ENCODE measurements around the gene GNG13. TPM values are rescaled to one million over a fixed set of nuclear protein-coding genes. Genes with fewer than 3 reads are reported as not detected.

GNG13 gene
- total RNA-seq, 4 donors from 2014 or later = not detected

DNA sequence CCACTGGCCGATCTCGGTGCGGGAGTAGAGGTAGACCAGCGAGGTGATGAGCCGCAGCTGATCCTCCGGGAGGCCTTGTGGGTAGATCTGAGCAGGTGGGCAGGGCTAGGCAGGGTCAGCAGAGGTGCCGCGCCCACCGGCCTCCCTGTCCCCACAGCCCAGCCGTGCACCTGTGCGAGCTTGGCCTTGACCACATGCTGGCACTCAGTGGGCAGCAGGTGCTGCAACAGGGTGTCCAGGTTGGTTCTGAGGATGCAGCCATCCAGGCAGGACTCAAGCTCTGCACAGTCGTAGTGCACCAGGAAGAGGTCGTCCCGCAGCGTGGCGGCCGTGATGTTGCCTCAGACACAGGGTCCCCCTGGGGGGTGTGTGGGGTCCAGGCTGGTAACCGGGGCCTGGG, 27.6 kb downstream of the GNG13 start:
- Histone ChIP-seq H3K9me3 (no peaks in the 10 kb centered on the region), H3K4me1 (no peaks in the 10 kb centered on the region), H3K27ac (no peak overlapping the region), H3K27me3 (peaks cover 0 to 54% of the 10 kb centered on the region in 2 donors), H3K36me3 (no peaks in the 10 kb centered on the region), H3K4me3 (no peak overlapping the region)
- 87 to 88% methylated on average over 18 of the region's 18 CpGs for WGBS, 2 donors
- no peak for TF ChIP-seq EP300 (IDR thresholded peaks at IDR 0.05)
- no peak for TF ChIP-seq POLR2A (IDR thresholded peaks at IDR 0.05)
- TF ChIP-seq, protein P1, sequence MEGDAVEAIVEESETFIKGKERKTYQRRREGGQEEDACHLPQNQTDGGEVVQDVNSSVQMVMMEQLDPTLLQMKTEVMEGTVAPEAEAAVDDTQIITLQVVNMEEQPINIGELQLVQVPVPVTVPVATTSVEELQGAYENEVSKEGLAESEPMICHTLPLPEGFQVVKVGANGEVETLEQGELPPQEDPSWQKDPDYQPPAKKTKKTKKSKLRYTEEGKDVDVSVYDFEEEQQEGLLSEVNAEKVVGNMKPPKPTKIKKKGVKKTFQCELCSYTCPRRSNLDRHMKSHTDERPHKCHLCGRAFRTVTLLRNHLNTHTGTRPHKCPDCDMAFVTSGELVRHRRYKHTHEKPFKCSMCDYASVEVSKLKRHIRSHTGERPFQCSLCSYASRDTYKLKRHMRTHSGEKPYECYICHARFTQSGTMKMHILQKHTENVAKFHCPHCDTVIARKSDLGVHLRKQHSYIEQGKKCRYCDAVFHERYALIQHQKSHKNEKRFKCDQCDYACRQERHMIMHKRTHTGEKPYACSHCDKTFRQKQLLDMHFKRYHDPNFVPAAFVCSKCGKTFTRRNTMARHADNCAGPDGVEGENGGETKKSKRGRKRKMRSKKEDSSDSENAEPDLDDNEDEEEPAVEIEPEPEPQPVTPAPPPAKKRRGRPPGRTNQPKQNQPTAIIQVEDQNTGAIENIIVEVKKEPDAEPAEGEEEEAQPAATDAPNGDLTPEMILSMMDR (IDR thresholded peaks at IDR 0.05) = no peak
- no peak for DNase-seq (ENCODE audit: low spot score in 2 of 2)

DNA sequence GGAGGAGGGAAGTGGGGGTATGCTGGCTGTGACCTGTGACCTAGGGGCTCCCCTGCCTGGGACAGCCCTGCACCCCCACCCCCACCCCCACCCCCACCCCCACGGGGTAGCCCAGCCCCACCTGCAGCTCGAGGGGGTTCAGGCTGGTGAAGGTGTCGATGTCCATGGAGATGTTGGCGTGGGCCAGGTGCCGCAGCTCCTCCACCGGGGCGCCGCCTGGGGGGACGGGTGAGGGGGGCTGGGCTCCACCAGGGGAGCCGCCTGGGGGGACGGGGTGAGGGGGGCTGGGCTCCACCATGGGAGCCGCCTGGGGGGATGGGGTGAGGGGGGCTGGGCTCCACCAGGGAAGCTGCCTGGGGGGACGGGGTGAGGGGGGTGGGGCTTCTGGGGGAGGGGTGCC, 30.1 kb downstream of the GNG13 start:
- Histone ChIP-seq H3K27me3 (peaks cover 0 to 31% of the 10 kb centered on the region in 2 donors), H3K27ac (no peak overlapping the region), H3K9me3 (no peaks in the 10 kb centered on the region), H3K4me1 (no peaks in the 10 kb centered on the region), H3K4me3 (no peak overlapping the region), H3K36me3 (no peaks in the 10 kb centered on the region)
- no peak for DNase-seq (ENCODE audit: low spot score in 2 of 2)
- 90% methylated on average over 2 of the region's 13 CpGs; no CpG with 5 or more reads in 1 of the 2 donors for WGBS, 2 donors
- TF ChIP-seq EP300 (IDR thresholded peaks at IDR 0.05) (no peak), POLR2A (IDR thresholded peaks at IDR 0.05) (no peak)
- TF ChIP-seq, protein P1 (IDR thresholded peaks at IDR 0.05) = no peak

- Histone ChIP-seq H3K9me3 (no peaks in the 10 kb centered on the region), H3K27me3 (peaks cover 0 to 27% of the 10 kb centered on the region in 2 donors), H3K4me3 (no peak overlapping the region), H3K4me1 (no peaks in the 10 kb centered on the region), H3K27ac (no peak overlapping the region), H3K36me3 (no peaks in the 10 kb centered on the region)
- DNase-seq (ENCODE audit: low spot score in 2 of 2) = no peak
- TF ChIP-seq, protein P1 (IDR thresholded peaks at IDR 0.05) = no peak
- no peak for TF ChIP-seq EP300 (IDR thresholded peaks at IDR 0.05)
- no peak for TF ChIP-seq POLR2A (IDR thresholded peaks at IDR 0.05)
- 69 to 72% methylated on average over 9 to 15 of the region's 19 CpGs for whole genome bisulfite sequencing, 2 donors
Measured at GRCh38 chr16:769934-770333, 30.6 kb downstream of the GNG13 start.

DNA sequence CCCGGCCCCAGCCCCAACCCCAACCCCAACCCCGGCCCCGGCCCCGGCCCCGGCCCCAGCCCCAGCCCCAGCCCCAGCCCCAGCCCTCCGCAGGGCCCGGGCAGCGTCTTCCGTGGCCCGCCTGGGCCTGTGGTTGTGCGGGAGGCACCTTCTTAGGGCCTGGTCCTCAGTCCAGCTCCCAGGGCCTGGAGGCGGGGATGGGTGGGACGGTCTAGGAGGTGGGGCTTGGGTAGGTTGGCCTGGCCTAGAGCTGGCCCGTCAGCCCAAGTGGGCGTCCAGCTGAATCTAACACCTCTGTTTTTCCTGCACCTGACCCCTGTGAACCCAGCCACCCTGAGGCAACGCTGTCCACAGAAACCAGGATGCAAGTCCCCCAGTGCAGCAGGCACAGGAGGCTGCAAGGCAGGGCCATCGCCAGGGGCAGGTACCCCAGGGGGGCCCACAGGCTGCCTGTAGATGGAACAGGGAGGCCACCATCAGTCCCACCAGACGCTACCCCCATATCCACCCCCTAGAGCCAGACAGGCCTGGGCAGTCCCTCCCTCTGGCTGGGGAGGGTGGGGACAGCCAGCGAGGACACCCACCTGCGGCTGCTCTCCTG, 31.2 kb downstream of the GNG13 start:
- peaks cover 0 to 26% of the 10 kb centered on the region in 2 donors for H3K27me3 ChIP-seq
- WGBS, 2 donors = 76 to 77% methylated on average over 9 to 12 of the region's 20 CpGs
- TF ChIP-seq POLR2A (IDR thresholded peaks at IDR 0.05) (no peak), EP300 (IDR thresholded peaks at IDR 0.05) (no peak)
- TF ChIP-seq, protein P1 (IDR thresholded peaks at IDR 0.05) = no peak

DNA sequence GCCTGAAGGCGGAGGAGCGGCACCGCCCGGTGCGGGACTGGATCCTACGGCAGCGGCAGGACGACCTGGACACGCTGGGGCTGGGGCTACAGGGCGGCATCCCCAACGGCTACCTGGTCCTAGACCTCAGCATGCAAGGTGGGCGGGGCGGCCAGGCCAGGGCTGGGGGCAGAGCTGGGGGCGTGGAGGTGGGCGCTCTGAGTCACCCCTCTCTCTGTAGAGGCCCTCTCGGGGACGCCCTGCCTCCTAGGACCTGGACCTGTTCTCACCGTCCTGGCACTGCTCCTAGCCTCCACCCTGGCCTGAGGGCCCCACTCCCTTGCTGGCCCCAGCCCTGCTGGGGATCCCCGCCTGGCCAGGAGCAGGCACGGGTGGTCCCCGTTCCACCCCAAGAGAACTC, 32.1 kb downstream of the GNG13 start:
- DNase-seq (ENCODE audit: low spot score in 2 of 2) = no peak
- Histone ChIP-seq H3K9me3 (no peaks in the 10 kb centered on the region), H3K36me3 (no peaks in the 10 kb centered on the region), H3K4me3 (no peak overlapping the region), H3K27ac (no peak overlapping the region), H3K27me3 (peaks cover 0 to 22% of the 10 kb centered on the region in 2 donors), H3K4me1 (no peaks in the 10 kb centered on the region)
- TF ChIP-seq, protein P1 (IDR thresholded peaks at IDR 0.05) = no peak
- no peak for TF ChIP-seq POLR2A (IDR thresholded peaks at IDR 0.05)
- no peak for TF ChIP-seq EP300 (IDR thresholded peaks at IDR 0.05)
- 86% methylated on average over 8 of the region's 21 CpGs for WGBS, 2 donors

More for the DNA sequence above, 31.2 kb downstream of the GNG13 start:
- Histone ChIP-seq H3K9me3 (no peaks in the 10 kb centered on the region), H3K4me1 (no peaks in the 10 kb centered on the region), H3K36me3 (no peaks in the 10 kb centered on the region), H3K4me3 (no peak overlapping the region), H3K27ac (no peak overlapping the region)
- no peak for DNase-seq (ENCODE audit: low spot score in 2 of 2)

Data from tibial nerve (tissue), 4 donors.